Measurements from ENCODE around the gene CCDC152.
"Not testable (repeated sequence)": the region's sequence is repeated elsewhere in the genome, so short reads cannot be mapped to it uniquely, and the experiment has no call there.

CCDC152 gene

GRCh38 chr5:42812620-42813019, 56.0 kb downstream of the CCDC152 start:
- no peak for DNase-seq (ENCODE audit: low read depth in 2 of 2)

DNA sequence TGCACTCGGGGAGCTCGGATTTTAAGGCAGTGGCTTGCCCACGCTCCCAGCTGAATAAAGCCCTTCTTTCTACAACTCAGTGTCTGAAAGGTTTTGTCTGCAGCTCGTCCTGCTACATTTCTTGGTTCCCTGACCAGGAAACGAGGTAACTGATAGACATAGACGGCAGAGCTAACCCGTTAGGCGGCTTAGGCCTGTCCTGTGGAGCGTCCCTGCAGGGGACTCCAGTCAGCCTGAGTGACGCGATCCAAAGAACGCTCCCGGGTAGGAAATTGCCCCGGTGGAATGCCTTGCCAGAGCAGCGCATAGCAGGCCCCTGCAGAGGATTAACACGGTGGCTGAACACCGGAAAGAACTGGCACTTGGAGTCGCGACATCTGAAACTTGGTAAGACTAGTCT, 56.9 kb downstream of the CCDC152 start:
- DNase-seq (ENCODE audit: low read depth in 2 of 2), result no peak

GRCh38 chr5:42816546-42816945, 59.9 kb downstream of the CCDC152 start:
- DNase-seq (ENCODE audit: low read depth in 2 of 2), result not testable (repeated sequence)

DNA sequence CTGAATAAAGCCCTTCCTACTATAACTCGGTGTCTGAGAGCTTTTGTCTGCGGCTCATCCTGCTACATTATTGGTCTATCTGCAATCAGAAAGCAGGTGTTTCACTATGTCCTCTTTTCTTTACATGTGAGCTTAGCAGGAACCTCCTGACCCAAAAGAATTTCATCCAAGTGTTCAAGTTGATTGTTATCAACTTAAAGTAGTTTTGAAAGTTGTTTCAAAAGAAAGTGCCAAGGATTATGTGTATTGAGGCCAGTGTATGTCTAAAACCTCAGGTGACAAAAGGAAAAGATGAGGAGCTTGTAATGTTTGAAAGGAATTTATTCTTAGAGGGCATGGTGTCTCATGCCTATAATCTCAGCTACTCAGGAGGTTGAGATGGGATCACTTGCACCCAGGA, 63.1 kb downstream of the CCDC152 start:
- DNase-seq (ENCODE audit: low read depth in 2 of 2), result no peak

DNA sequence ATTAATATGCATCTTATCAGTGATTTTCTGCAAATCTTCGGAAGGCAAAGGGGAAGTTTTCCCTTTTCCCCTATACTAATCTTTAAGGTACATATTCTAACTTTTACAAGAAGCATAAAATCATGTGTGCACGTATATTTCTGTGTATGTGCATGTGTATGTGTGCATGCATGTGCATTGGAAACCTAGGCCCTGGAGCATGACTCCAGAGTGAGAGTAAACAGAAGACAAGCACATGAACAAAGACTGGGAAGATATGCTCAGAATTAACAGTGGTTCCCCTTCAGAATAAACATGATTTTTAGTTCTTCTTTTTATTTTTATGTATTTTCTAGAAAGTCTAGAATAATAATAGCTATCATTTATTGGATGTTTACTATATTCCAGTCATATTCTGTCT, 65.9 kb downstream of the CCDC152 start:
- DNase-seq (ENCODE audit: low read depth in 2 of 2), result no peak

DNA sequence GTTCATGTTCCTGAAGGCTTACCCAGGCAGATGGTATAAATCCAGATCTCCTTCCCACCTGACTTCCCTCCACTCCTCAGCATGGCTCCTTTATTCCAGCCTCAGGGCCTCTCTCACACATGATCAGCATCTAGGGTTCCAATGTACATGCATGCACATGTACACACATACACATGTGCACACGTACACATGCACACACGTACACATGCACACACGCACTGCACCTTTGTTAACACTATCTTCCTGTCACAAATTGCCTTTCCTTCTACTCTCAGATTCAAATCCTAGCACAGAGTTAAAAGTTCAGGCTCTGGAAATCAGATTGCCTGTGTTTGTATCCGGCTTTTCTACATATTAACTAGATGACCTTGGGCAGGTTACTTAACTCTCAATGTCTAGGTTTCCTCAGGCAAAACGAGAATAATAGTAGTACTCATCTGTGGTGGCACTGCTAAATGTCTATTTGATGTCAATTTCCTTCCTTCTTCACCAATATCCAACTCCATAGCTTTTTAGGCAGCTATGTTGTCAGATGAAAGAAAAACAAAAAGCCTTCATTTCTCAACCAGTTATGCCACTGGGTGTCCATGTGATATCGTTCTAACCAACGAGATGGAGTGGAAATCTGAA, 67.8 kb downstream of the CCDC152 start:
- DNase-seq (ENCODE audit: low read depth in 2 of 2), result no peak

DNA sequence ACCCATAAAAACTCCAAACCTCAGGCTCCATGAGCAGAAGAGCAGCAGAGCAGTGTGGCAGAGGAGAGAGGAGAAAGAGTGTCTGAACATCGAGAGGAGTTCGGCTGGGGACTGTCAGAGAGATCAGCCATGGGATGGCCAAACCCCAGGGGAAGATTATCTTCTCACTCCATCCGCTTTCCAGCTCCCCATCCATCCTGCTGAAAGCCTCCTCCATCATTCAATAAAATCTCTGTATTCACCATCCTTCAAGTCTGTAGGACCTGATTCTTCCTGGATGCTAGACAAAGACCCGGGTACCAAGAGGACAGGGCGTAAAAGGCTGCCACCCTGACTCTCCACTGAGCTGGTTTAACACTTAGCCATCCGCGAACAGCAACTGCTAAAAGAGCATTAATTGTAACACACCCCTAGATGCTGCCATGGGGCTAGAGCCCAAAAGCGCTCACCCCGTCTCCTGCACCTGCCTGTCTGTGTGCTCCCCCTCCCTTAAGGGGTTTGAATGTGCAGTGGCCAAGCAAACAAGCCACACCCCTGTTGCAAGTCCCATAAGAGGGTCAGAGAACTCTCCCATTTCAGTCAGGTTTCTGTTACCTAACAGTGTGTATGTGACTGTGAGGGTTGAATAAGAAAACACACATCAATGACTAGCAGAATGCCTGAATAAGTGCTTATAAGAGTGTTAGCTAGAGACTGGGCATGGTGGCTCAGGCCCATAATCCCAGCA, 69.0 kb downstream of the CCDC152 start:
- no peak for DNase-seq (ENCODE audit: low read depth in 2 of 2)

DNA sequence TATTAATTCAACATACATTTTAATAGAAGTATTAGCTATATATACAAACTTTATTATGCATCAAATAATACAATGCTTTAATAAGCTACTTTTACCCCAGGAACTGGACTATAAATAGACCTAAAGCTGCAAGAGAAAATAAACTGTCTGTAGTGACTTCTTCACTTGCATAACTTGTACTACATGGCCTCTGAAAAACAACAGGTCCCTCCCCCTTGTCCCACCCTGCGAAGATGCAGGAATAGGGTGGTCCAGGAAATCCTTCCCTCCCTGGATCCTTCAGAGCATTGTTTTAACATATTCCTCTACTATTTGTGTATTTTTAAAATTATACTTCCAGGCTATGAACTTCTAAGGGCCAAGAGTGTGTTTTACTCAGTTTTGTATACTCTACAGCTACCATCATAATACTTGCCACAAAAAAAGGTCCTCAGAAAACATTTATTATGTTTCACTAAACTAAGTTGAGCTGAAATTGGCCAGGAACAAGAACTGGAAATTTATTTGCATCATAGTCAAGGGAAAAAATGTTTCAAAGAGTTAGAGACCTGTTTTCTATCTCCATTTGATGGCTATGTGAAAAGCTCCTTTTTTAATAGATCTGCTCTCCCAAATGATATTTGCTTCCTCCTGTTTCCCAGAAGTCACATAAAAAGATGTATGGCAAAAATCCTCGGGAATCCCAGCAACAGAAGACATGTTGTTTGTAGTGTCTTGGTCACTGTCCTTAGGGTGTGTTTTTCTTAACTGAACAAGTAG, 70.3 kb downstream of the CCDC152 start:
- no peak for DNase-seq (ENCODE audit: low read depth in 2 of 2)

DNA sequence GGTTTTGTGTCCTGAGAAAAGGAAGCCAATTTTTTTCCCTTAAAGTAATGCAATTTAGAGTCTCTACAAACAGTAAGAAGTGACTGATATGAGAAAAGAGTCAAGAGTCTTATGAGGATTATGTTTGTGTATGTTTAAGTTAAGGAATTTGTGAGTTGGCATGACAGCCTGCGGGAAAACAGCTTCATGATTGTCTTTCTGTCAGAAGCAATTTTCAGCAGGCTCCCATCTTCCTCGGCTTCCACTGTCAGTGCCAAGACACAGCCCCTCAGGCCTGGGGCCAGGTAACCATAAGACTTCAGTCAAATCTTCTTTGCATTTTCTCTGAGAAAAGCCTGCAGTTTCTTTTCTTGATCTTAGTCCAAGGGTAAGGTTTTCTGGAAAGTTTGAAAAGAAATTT, 72.1 kb downstream of the CCDC152 start:
- no peak for DNase-seq (ENCODE audit: low read depth in 2 of 2)

GRCh38 chr5:42830924-42831323, 74.3 kb downstream of the CCDC152 start:
- DNase-seq (ENCODE audit: low read depth in 2 of 2), result no peak

DNA sequence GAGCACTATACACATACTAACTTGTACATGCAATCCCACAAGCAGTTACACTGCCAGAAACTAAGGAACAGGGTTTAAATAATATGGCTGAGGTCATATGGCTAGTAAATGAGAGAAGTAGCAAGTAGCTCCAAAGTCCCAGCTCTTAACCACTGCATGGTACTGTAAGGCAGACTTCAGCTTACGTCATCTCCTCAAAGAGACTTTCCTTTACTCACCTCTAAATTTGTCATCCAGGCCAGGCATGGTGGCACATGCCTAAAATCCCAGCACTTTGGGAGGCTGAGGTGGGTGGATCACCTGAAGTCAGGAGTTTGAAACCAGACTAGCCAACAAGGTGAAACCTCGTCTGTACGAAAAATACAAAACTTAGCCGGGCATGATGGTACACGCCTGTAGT, 75.4 kb downstream of the CCDC152 start:
- DNase-seq (ENCODE audit: low read depth in 2 of 2), result no peak

GRCh38 chr5:42836070-42836769, 79.6 kb downstream of the CCDC152 start:
- DNase-seq (ENCODE audit: low read depth in 2 of 2), result no peak

DNA sequence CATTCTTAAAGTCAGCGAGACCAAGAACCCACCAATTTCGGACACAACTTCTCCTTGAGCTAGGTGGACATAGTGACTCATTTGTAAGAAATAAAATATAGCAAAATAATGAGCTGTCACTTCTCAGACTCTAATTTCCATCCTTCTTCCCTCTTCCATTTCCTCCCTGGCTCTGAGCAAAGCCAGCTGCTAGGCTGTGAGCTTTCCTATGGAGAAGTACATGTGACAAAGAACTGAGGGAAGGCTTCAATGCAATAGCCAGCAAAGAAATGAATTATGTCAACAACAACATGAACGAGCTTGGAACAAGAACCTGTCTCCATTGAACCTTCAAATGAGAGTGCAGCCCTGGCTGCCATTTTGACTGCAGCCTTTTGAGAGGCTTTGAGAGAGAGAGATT, 81.0 kb downstream of the CCDC152 start:
- DNase-seq (ENCODE audit: low read depth in 2 of 2), result no peak

DNA sequence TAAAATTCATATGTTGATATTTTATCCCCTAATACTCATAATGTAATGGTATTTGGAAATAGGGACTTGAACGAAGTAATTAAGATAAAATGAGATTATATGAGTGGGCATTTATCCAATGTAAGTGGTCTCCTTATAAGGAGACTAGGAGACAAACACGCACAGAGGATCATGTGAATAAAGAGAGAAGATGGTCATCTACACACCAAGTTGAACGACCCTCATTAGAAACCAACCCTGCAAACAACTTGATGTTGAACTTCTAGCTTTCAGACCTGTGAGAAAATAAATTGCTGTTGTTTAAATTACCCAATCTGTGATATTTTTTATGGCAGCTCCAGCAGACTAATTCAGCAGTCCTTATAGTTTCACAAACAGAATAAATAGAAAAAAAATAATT, 82.6 kb downstream of the CCDC152 start:
- DNase-seq (ENCODE audit: low read depth in 2 of 2), result no peak

DNA sequence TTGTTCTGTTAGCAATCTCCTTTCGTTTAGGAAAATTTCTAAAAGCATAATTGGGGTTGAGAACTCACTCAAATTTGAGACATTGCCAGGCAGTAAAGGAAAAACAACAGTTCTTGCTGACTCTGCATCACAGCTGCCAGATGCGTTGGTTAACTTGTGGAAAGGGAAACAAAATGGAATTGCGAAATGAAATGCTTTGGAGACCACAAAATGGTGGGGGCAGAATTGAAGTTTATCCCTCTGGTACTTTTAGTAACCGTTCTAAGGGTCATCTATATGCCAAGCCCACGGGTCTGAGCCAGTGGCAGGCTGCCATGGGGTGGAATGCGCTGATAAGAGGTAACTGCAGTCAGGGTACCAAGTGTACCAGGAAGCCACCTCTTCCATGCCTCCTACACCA, 83.7 kb downstream of the CCDC152 start:
- no peak for DNase-seq (ENCODE audit: low read depth in 2 of 2)

- DNase-seq (ENCODE audit: low read depth in 2 of 2), result no peak
Measured at GRCh38 chr5:42840842-42841567, 84.4 kb downstream of the CCDC152 start.

- no peak for DNase-seq (ENCODE audit: low read depth in 2 of 2)
Measured at GRCh38 chr5:42842921-42843641, 86.5 kb downstream of the CCDC152 start.

DNA sequence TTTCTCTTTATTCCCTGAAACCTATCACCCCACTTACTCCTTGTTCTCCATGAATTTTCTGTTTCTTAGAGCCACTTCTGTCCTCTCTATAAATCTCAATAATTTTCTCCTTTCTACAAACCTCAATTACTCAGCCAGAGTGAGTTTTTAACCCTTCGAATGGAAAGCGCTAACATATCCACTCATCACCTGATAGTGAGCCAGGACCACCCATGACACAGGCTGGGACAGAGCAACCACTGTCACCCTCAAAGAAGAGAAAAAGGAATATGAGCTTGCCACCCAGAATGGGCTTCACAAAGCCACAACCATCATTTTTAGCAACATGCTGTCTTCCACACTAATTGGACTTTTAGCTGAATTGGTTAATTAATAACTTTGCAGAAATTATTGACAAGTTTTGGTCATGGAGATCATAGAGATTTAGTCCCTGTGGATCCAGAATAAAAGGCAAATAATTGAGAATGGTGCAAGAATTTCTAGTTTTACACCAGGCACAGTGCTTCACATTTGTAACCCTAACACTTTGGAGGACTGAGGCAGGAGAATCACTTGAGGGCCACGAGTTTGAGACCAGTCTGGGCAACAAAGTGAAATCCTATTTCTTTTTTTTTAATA, 87.2 kb downstream of the CCDC152 start:
- no peak for DNase-seq (ENCODE audit: low read depth in 2 of 2)

DNA sequence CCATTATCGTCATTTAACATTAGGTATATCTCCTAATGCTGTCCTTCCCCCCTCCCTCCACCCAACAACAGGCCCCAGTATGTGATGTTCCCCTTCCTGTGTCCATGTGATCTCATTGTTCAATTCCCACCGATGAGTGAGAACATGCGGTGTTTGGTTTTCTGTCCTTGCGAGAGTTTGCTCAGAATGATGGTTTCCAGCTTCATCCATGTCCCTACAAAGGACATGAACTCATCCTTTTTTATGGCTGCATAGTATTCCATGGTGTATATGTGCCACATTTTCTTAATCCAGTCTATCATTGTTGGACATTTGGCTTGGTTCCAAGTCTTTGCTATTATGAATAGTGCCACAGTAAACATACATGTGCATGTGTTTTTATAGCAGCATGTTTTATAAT, 87.8 kb downstream of the CCDC152 start:
- DNase-seq (ENCODE audit: low read depth in 2 of 2), result not testable (repeated sequence)

DNA sequence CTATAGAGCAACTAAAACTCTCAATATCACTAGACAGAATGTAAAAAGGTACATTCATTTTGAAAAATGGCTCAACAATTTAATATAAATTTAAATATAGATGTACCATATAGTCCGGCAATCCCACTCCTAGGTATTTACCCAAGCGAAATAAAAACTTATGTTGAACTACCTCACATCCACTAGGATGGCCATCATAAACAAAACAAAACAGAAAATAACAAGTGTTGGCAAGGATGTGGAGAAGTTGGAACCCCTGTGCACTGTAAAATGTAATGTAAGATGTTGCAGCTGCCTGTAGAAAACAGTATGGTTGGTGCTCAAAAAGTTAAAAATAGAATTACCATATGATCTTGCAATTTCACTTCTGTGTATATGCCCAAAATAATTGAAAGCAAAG, 91.9 kb downstream of the CCDC152 start:
- no peak for DNase-seq (ENCODE audit: low read depth in 2 of 2)

DNA sequence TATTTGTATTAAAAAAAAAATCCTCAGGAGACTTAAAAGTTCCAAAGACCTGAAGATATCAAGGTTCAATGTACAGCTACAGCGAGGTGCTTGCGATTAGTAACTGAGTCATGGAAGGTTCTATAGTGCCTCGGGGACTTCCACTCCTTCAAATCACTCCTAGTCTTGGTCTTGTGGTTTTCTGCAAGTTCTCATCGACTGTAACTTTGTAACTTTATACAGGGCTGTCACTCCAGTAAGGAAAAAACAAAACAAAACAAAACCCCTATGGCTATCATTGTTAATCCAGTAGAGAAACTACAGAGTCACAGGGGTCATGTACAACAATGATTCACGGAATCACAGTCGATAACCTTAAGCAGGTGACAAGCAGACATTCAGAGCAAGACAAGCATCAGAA, 94.9 kb downstream of the CCDC152 start:
- no peak for DNase-seq (ENCODE audit: low read depth in 2 of 2)

Data from activated CD4-positive, alpha-beta T cell treated with anti-CD3 and anti-CD28 coated beads for 24 hours (primary cell).